ENCODE results near the gene COL23A1. TPM values are rescaled to one million over a fixed set of nuclear protein-coding genes. Genes with fewer than 3 reads are reported as not detected.

COL23A1 gene
- polyA plus RNA-seq, 1 donor (not counting 4 experiments of a cell fraction or from before 2014, with no cell fraction given): not detected

GRCh38 chr5:178340637-178341036 is 249.6 kb downstream of the COL23A1 start:
- peaks cover 4% of the 10 kb centered on the region for H3K27me3 ChIP-seq (ENCODE audit: control insufficient read depth, extremely low read depth, insufficient read depth, low read length)
- dilution Hi-C loops (cut with MboI; ENCODE audit: extremely low pct_ligation_motif_present, low sequenced_read_pairs): no loop called here
- H3K27ac ChIP-seq (ENCODE audit: control insufficient read depth, insufficient read depth, low read length): no peak overlapping the region
- no peak overlapping the region for H3K9ac ChIP-seq (ENCODE audit: control insufficient read depth, extremely low read depth, insufficient read depth, low read length)
- peaks cover 6% of the 10 kb centered on the region for H3K4me1 ChIP-seq (ENCODE audit: control insufficient read depth, extremely low read depth, insufficient read depth, low read length)
- TF ChIP-seq EZH2 (IDR thresholded peaks at IDR 0.05; ENCODE audit: low read length): no peak
- TF ChIP-seq CTCF (optimal IDR thresholded peaks at IDR 0.05 in 1 of 3, IDR thresholded peaks at IDR 0.05 in 1 of 3, conservative IDR thresholded peaks at IDR 0.05 in 1 of 3; ENCODE audit: extremely low read depth in 1 of 3, insufficient read depth in 2 of 3, low read length in 3 of 3): no peak
- peaks cover 2% of the 10 kb centered on the region for H4K20me1 ChIP-seq (ENCODE audit: control insufficient read depth, extremely low read depth, insufficient read depth, low read length)
- no peaks in the 10 kb centered on the region for H3K9me3 ChIP-seq (ENCODE audit: control insufficient read depth, low read depth, low read length)
- no peak overlapping the region for H2AFZ ChIP-seq (ENCODE audit: control insufficient read depth, low read length)
- DNase-seq (ENCODE audit: low read depth, low spot score) (no peak), FAIRE-seq (no peak)
- H3K4me2 ChIP-seq (ENCODE audit: control insufficient read depth, extremely low read depth, insufficient read depth, low read depth, low read length): no peak overlapping the region
- H3K4me3 ChIP-seq (ENCODE audit: control insufficient read depth in 2 of 3, extremely low read depth in 1 of 3, insufficient read depth in 2 of 3, low read depth in 1 of 3, low read length in 3 of 3): no peak overlapping the region
- no peaks in the 10 kb centered on the region for H3K9me1 ChIP-seq (ENCODE audit: control insufficient read depth, extremely low read depth, insufficient read depth, low read length)
- H3K79me2 ChIP-seq (ENCODE audit: control insufficient read depth, insufficient read depth, low read length): no peaks in the 10 kb centered on the region
- H3K36me3 ChIP-seq (ENCODE audit: control insufficient read depth in 2 of 2, extremely low read depth in 1 of 2, insufficient read depth in 2 of 2, low read length in 2 of 2): no peaks in the 10 kb centered on the region

- H3K27me3 ChIP-seq (ENCODE audit: control insufficient read depth, extremely low read depth, insufficient read depth, low read length): peaks cover 4% of the 10 kb centered on the region
- no peak for FAIRE-seq
These were observed 250.0 kb downstream of the COL23A1 start for GRCh38 chr5:178340187-178340586.

More at GRCh38 chr5:178340187-178340586, 250.0 kb downstream of the COL23A1 start:
- Histone ChIP-seq H3K9me1 (ENCODE audit: control insufficient read depth, extremely low read depth, insufficient read depth, low read length) (no peaks in the 10 kb centered on the region), H3K27ac (ENCODE audit: control insufficient read depth, insufficient read depth, low read length) (no peak overlapping the region), H3K9ac (ENCODE audit: control insufficient read depth, extremely low read depth, insufficient read depth, low read length) (no peak overlapping the region), H3K79me2 (ENCODE audit: control insufficient read depth, insufficient read depth, low read length) (no peaks in the 10 kb centered on the region), H3K4me2 (ENCODE audit: control insufficient read depth, extremely low read depth, insufficient read depth, low read depth, low read length) (no peak overlapping the region), H2AFZ (ENCODE audit: control insufficient read depth, low read length) (no peak overlapping the region), H3K4me1 (ENCODE audit: control insufficient read depth, extremely low read depth, insufficient read depth, low read length) (peaks cover 6% of the 10 kb centered on the region), H3K36me3 (ENCODE audit: control insufficient read depth in 2 of 2, extremely low read depth in 1 of 2, insufficient read depth in 2 of 2, low read length in 2 of 2) (no peaks in the 10 kb centered on the region), H4K20me1 (ENCODE audit: control insufficient read depth, extremely low read depth, insufficient read depth, low read length) (peaks cover 2% of the 10 kb centered on the region), H3K9me3 (ENCODE audit: control insufficient read depth, low read depth, low read length) (no peaks in the 10 kb centered on the region), H3K4me3 (ENCODE audit: control insufficient read depth in 2 of 3, extremely low read depth in 1 of 3, insufficient read depth in 2 of 3, low read depth in 1 of 3, low read length in 3 of 3) (no peak overlapping the region)
- no peak for DNase-seq (ENCODE audit: low read depth, low spot score)
- no peak for TF ChIP-seq EZH2 (IDR thresholded peaks at IDR 0.05; ENCODE audit: low read length)
- TF ChIP-seq CTCF (optimal IDR thresholded peaks at IDR 0.05 in 1 of 3, IDR thresholded peaks at IDR 0.05 in 1 of 3, conservative IDR thresholded peaks at IDR 0.05 in 1 of 3; ENCODE audit: extremely low read depth in 1 of 3, insufficient read depth in 2 of 3, low read length in 3 of 3): no peak
- dilution Hi-C loops (cut with MboI; ENCODE audit: extremely low pct_ligation_motif_present, low sequenced_read_pairs): no loop called here
